MCF 10A (cell line): ENCODE data around the gene MBD3L2. TPM values are rescaled to one million over a fixed set of nuclear protein-coding genes. Genes with fewer than 3 reads are reported as not detected.
"Not testable (repeated sequence)": the region's sequence is repeated elsewhere in the genome, so short reads cannot be mapped to it uniquely, and the experiment has no call there.

Experiments
- BruUV-seq: library from RNA; stranded (reverse); fragments of 400-500 nt; replicated peaks from 2 replicates; lab custom pipeline; 2021; lab: Mats Ljungman, UMichigan
- CTCF ChIA-PET: fragments of 300-600 bp; sonication (Branson Sonifier 250); formaldehyde crosslinking; extraction: SDS; loops from one replicate; lab custom pipeline; 2021; ENCODE audit warnings: antibody characterized with exemption, inconsistent platforms; lab: Yijun Ruan, JAX
- POLR2A ChIA-PET: fragments of 300-600, 350-650 bp; sonication (Branson Sonifier 250); formaldehyde crosslinking; extraction: SDS; loops from one replicate; lab custom pipeline; 2020; ENCODE audit warnings: antibody characterized with exemption, inconsistent platforms; lab: Yijun Ruan, JAX
- DNase-seq: peaks from one replicate; pipeline ENCODE4 v3.0.0-alpha.2; 2018; ENCODE audit not compliant: unreplicated experiment
- H3K27ac Mint-ChIP-seq: one replicate; pipeline ENCODE4 v1.8.0; 2022; ENCODE audit warnings: mild to moderate bottlenecking, low read depth, mixed read lengths; ENCODE audit not compliant: unreplicated experiment
- H3K27me3 Mint-ChIP-seq: one replicate; pipeline ENCODE4 v1.8.0; 2022; ENCODE audit warnings: mixed read lengths; ENCODE audit not compliant: insufficient read depth, unreplicated experiment
- H3K36me3 Mint-ChIP-seq: one replicate; pipeline ENCODE4 v1.8.0; 2022; ENCODE audit warnings: mild to moderate bottlenecking, moderate library complexity, mixed read lengths; ENCODE audit not compliant: insufficient read depth, unreplicated experiment
- H3K4me1 Mint-ChIP-seq: one replicate; pipeline ENCODE4 v1.8.0; 2022; ENCODE audit warnings: mixed read lengths; ENCODE audit not compliant: insufficient read depth, unreplicated experiment
- H3K4me3 Mint-ChIP-seq: one replicate; pipeline ENCODE4 v1.8.0; 2022; ENCODE audit warnings: mild to moderate bottlenecking, moderate library complexity, mixed read lengths; ENCODE audit not compliant: unreplicated experiment
- H3K9me3 Mint-ChIP-seq: one replicate; pipeline ENCODE4 v1.8.0; 2022; ENCODE audit warnings: mixed read lengths; ENCODE audit not compliant: unreplicated experiment
- CTCF ChIP-seq: fragments of 200-600 bp; IDR thresholded peaks from one replicate; pipeline ENCODE4 v1.8.0; 2022; ENCODE audit warnings: antibody characterized with exemption, mild to moderate bottlenecking; ENCODE audit not compliant: unreplicated experiment
- intact Hi-C: fragments of 100-400 bp; cut with micrococcal nuclease; formaldehyde crosslinking; loops from 2 replicates; pipeline ENCODE4 v1.14.1; 2022
- total RNA-seq: library from RNA; stranded (reverse); gene quantifications from 2 replicates; pipeline ENCODE4 v1.2.3, GENCODE V29; 2022

The MBD3L2 gene
- total RNA-seq, 1 experiment from 2014 or later, result not detected

- intact Hi-C loops, result no loop called here
- POLR2A ChIA-PET, result interaction anchor here (0.9 kb wide), 1 partner anchor 8 kb away, joined by 3 read pairs; no protein-coding TSS in a partner anchor
- no peaks in the 10 kb centered on the region for H3K9me3 Mint-ChIP-seq
Measured at GRCh38 chr19:7013678-7014077, 35.4 kb upstream of the MBD3L2 start.

GRCh38 chr19:7018828-7019227 lies 30.3 kb upstream of the MBD3L2 start:
- Mint-ChIP-seq H3K27me3 (no peaks in the 10 kb centered on the region), H3K4me1 (peaks cover under 1% of the 10 kb centered on the region), H3K36me3 (no peaks in the 10 kb centered on the region), H3K4me3 (no peak overlapping the region), H3K9me3 (no peaks in the 10 kb centered on the region), H3K27ac (no peak overlapping the region)
- ChIA-PET CTCF (no interaction called here), POLR2A (no interaction called here)
- BruUV-seq, result no TSS peak
- TF ChIP-seq CTCF, result no peak
- no peak for DNase-seq
- intact Hi-C loops, result no loop called here

More at GRCh38 chr19:7013678-7014077, 35.4 kb upstream of the MBD3L2 start:
- CTCF ChIA-PET, result no interaction called here
- no peaks in the 10 kb centered on the region for H3K27me3 Mint-ChIP-seq
- H3K4me1 Mint-ChIP-seq, result peaks cover 5% of the 10 kb centered on the region
- TF ChIP-seq CTCF, result no peak
- no peak overlapping the region for H3K4me3 Mint-ChIP-seq
- H3K36me3 Mint-ChIP-seq, result no peaks in the 10 kb centered on the region
- BruUV-seq, result no TSS peak
- no peak overlapping the region for H3K27ac Mint-ChIP-seq
- peak; percentile 75 for DNase-seq

- H3K4me1 Mint-ChIP-seq, intact Hi-C loops, POLR2A ChIA-PET, CTCF ChIA-PET, BruUV-seq, H3K27me3 Mint-ChIP-seq, H3K27ac Mint-ChIP-seq, DNase-seq, H3K9me3 Mint-ChIP-seq, H3K4me3 Mint-ChIP-seq, H3K36me3 Mint-ChIP-seq: not testable (repeated sequence)
Measured at GRCh38 chr19:7021331-7021730, 27.8 kb upstream of the MBD3L2 start, which contains the start of gene MBD3L2B. MBD3L2B (minus strand) TSS chr19:7021431; CDS start chr19:7021397, 34 bp downstream.

- H3K9me3 Mint-ChIP-seq, BruUV-seq, POLR2A ChIA-PET, intact Hi-C loops, H3K36me3 Mint-ChIP-seq, DNase-seq, H3K27me3 Mint-ChIP-seq, H3K4me3 Mint-ChIP-seq, CTCF ChIA-PET, H3K4me1 Mint-ChIP-seq, H3K27ac Mint-ChIP-seq: not testable (repeated sequence)
Measured at GRCh38 chr19:7028790-7029189, 20.3 kb upstream of the MBD3L2 start.

GRCh38 chr19:7030278-7030677 lies 18.8 kb upstream of the MBD3L2 start, which contains the start of gene MBD3L5:
MBD3L5 (plus strand) TSS chr19:7030578; CDS start chr19:7030612, 34 bp downstream.
- H3K9me3 Mint-ChIP-seq, H3K27ac Mint-ChIP-seq, H3K4me3 Mint-ChIP-seq, intact Hi-C loops, H3K27me3 Mint-ChIP-seq, H3K36me3 Mint-ChIP-seq, DNase-seq, POLR2A ChIA-PET, H3K4me1 Mint-ChIP-seq, BruUV-seq, CTCF ChIA-PET: not testable (repeated sequence)

GRCh38 chr19:7040079-7040478 lies 9.0 kb upstream of the MBD3L2 start, which contains the start of gene MBD3L4:
MBD3L4 (minus strand) TSS chr19:7040179; CDS start chr19:7040144, 35 bp downstream.
- DNase-seq, POLR2A ChIA-PET, BruUV-seq, H3K27me3 Mint-ChIP-seq, H3K9me3 Mint-ChIP-seq, H3K4me1 Mint-ChIP-seq, CTCF ChIA-PET, H3K4me3 Mint-ChIP-seq, intact Hi-C loops, H3K36me3 Mint-ChIP-seq, H3K27ac Mint-ChIP-seq: not testable (repeated sequence)

- H3K4me1 Mint-ChIP-seq, POLR2A ChIA-PET, H3K27ac Mint-ChIP-seq, H3K27me3 Mint-ChIP-seq, intact Hi-C loops, H3K4me3 Mint-ChIP-seq, CTCF ChIA-PET, H3K36me3 Mint-ChIP-seq, DNase-seq, BruUV-seq, H3K9me3 Mint-ChIP-seq: not testable (repeated sequence)
Measured at GRCh38 chr19:7041563-7041962, 7.6 kb upstream of the MBD3L2 start.

GRCh38 chr19:7051421-7051820 lies 2.3 kb downstream of the MBD3L2 start:
- H3K27me3 Mint-ChIP-seq, POLR2A ChIA-PET, H3K9me3 Mint-ChIP-seq, H3K4me3 Mint-ChIP-seq, intact Hi-C loops, BruUV-seq, H3K4me1 Mint-ChIP-seq, CTCF ChIA-PET, H3K36me3 Mint-ChIP-seq, DNase-seq, H3K27ac Mint-ChIP-seq: not testable (repeated sequence)
